Activated T-helper 2 cell treated with anti-CD3 and anti-CD28 coated beads, Interferon-gamma antibody, Interleukin-2, Interleukin-4, amounts not matched to agents 10 μg/mL and 5 μg/mL and 100 μg/mL, durations not matched to agents 14 hours and 24 hours and 36 hours (primary cell): ENCODE measurements around the gene PPP1R37. TPM values are rescaled to one million over a fixed set of nuclear protein-coding genes. Genes with fewer than 3 reads are reported as not detected.

Experiments
- DNase-seq: peaks from one replicate; pipeline ENCODE4 v3.0.0; 2021; ENCODE audit warnings: low spot score
- H3K27ac Mint-ChIP-seq: one replicate; pipeline ENCODE4 v1.8.0; 2021; ENCODE audit warnings: mixed read lengths
- H3K27me3 Mint-ChIP-seq: one replicate; pipeline ENCODE4 v1.8.0; 2021; ENCODE audit warnings: low read depth, mixed read lengths
- H3K36me3 Mint-ChIP-seq: one replicate; pipeline ENCODE4 v1.8.0; 2021; ENCODE audit warnings: low read depth, mixed read lengths
- H3K4me1 Mint-ChIP-seq: one replicate; pipeline ENCODE4 v1.8.0; 2021; ENCODE audit warnings: low read depth, mixed read lengths
- H3K4me3 Mint-ChIP-seq: one replicate; pipeline ENCODE4 v1.8.0; 2021; ENCODE audit warnings: low read depth, mild to moderate bottlenecking, moderate library complexity, mixed read lengths
- H3K9me3 Mint-ChIP-seq: one replicate; pipeline ENCODE4 v1.8.0; 2021; ENCODE audit warnings: mixed read lengths
- intact Hi-C: fragments of 100-400 bp; cut with micrococcal nuclease; formaldehyde crosslinking; loops from one replicate; pipeline ENCODE4 v1.15.1; 2023
- total RNA-seq: library from RNA; stranded (reverse); gene quantifications from 2 replicates; pipeline ENCODE4 v1.2.3, GENCODE V29; 2022

PPP1R37 gene
- total RNA-seq, 1 donor from 2014 or later = 15.7 TPM

DNA sequence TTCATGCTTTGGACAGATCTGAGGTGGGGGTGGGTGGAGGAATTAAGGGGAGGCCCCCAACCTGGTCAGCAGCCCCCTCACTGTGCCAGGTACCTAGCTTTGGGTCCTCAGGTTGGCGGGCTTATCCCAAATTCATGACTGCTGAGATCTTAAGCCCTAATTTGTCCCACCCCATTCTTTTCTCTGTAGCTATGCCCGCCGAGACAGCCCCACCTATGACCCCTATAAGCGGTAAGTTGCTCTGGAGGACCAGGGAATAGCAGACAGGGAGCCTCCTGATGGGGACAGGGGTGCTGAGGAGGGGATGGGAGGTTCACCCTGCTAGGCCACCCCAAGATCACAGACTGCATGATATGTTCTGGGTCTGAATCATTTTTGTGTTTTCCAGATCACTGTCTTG is 31.0 kb upstream of the PPP1R37 start:
- Mint-ChIP-seq H3K4me1 (peaks cover 2% of the 10 kb centered on the region), H3K36me3 (peaks cover 68% of the 10 kb centered on the region), H3K9me3 (no peaks in the 10 kb centered on the region), H3K27me3 (no peaks in the 10 kb centered on the region), H3K4me3 (no peak overlapping the region), H3K27ac (no peak overlapping the region)
- intact Hi-C loops = no loop called here
- DNase-seq = no peak

DNA sequence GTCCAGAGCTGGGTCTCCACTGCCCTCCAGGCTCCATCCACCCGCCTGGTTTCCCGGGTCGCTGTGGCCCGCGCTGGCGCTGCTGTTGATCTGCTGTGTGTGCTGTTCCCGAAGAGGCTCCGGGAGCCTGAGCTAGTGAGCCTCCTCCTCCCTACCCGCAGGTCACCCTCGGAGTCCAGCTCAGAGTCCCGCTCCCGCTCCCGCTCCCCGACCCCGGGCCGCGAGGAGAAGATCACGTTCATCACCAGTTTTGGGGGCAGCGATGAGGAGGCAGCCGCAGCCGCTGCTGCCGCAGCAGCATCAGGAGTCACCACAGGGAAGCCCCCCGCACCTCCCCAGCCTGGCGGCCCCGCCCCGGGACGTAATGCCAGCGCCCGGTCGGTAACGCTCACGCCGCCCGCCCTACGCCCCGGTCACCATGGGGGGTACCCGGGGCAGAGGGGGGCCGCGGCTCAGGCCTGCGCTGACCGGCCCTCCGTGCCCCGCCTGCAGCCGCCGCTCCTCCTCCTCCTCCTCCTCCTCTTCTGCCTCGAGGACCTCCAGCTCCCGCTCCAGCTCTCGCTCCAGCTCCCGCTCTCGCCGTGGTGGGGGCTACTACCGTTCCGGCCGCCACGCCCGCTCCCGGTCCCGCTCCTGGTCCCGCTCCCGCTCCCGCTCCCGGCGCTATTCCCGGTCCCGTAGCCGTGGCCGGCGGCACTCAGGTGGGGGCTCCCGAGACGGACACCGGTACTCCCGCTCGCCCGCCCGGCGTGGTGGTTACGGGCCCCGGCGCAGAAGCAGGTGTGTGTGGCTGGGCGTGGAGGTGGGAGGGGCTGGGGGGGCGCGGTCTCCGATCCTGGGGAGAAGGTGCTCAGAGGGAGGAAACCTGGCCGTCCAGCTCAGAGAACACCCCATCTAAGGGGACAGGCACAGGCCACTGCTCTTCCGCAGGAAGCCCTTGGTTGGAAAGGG is 28.9 kb upstream of the PPP1R37 start:
- H3K9me3 Mint-ChIP-seq = no peaks in the 10 kb centered on the region
- H3K36me3 Mint-ChIP-seq = peaks cover 57% of the 10 kb centered on the region
- H3K27me3 Mint-ChIP-seq = no peaks in the 10 kb centered on the region

DNA sequence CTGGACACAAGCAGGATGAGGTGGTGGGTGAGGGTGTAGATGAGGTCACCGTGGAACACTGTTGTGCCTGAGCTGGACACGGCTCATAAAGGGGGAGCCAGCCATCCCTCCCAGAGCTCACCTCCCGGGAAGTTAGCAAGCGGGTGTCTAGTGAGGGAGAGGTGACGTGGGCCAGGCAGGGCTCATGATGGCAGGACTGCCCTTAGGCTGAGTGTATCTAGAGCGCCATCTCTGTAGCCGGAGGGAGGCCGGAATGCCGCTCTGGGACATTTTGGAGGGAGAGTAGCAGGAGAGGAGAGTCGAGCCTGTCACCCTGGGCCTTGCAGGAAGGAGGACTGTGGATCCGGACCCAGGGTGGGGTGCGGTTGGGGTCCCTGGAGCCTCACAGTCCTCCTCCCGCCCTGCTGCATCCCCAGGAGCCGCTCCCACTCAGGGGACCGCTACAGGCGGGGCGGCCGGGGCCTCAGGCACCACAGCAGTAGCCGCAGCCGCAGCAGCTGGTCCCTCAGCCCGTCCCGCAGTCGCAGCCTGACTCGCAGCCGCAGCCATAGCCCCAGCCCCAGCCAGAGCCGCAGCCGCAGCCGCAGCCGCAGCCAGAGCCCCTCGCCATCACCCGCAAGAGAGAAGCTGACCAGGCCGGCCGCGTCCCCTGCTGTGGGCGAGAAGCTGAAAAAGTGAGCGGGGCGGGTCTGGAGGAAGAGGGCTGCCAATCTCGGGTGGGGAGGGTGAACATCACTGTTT is 25.9 kb upstream of the PPP1R37 start:
- no peaks in the 10 kb centered on the region for H3K4me1 Mint-ChIP-seq
- no peak overlapping the region for H3K4me3 Mint-ChIP-seq
- H3K9me3 Mint-ChIP-seq = no peaks in the 10 kb centered on the region
- DNase-seq = no peak
- intact Hi-C loops = no loop called here
- H3K36me3 Mint-ChIP-seq = peaks cover 44% of the 10 kb centered on the region
- no peak overlapping the region for H3K27ac Mint-ChIP-seq
- H3K27me3 Mint-ChIP-seq = no peaks in the 10 kb centered on the region

More for the DNA sequence above, 28.9 kb upstream of the PPP1R37 start:
- intact Hi-C loops = no loop called here
- no peak for DNase-seq
- no peak overlapping the region for H3K27ac Mint-ChIP-seq
- no peak overlapping the region for H3K4me3 Mint-ChIP-seq
- H3K4me1 Mint-ChIP-seq = peaks cover 2% of the 10 kb centered on the region

DNA sequence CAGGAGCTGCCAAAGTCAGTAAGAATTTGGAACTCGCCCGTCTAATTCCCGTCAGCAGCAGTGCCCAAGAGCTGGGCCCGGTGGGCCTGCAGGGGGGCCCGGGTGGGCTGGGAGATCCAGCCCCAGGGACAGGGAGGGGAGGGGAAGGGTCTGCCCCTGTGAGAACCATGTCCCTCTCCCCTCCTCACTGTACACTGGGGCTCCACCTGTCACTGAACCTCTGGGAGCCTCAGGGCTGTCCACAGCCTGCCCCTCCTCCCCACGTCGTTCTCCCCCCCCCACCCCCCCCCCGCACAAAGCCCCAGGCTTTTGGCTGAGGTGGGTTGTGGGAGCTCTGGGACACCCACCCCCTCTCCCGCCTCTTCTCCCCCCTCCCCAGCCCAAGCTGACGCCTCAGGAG is 24.9 kb upstream of the PPP1R37 start:
- Mint-ChIP-seq H3K27ac (no peak overlapping the region), H3K4me1 (no peaks in the 10 kb centered on the region), H3K27me3 (no peaks in the 10 kb centered on the region), H3K36me3 (peaks cover 40% of the 10 kb centered on the region), H3K9me3 (no peaks in the 10 kb centered on the region), H3K4me3 (no peak overlapping the region)
- DNase-seq = no peak
- intact Hi-C loops = no loop called here

DNA sequence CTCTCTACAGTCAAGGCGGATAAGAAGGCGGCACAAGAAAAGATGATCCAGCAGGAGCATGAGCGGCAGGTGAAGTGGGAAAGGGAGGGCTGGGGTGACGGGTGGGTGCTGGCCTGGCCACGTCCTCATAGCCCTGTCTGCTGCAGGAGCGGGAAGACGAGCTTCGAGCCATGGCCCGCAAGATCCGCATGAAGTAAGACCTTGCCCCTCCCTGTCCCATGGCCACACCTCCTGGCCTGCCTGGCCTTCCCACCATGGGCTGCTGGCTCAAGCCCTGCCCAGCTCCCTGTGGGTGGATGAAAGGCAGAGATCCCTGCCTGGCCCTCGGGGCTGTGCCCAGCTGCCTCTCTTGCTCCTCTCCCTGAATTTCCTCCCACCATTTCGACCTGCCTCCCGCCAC is 23.9 kb upstream of the PPP1R37 start:
- no peaks in the 10 kb centered on the region for H3K9me3 Mint-ChIP-seq
- DNase-seq = no peak
- intact Hi-C loops = no loop called here
- H3K27ac Mint-ChIP-seq = no peak overlapping the region
- no peak overlapping the region for H3K4me3 Mint-ChIP-seq
- H3K4me1 Mint-ChIP-seq = no peaks in the 10 kb centered on the region
- no peaks in the 10 kb centered on the region for H3K27me3 Mint-ChIP-seq
- peaks cover 33% of the 10 kb centered on the region for H3K36me3 Mint-ChIP-seq

DNA sequence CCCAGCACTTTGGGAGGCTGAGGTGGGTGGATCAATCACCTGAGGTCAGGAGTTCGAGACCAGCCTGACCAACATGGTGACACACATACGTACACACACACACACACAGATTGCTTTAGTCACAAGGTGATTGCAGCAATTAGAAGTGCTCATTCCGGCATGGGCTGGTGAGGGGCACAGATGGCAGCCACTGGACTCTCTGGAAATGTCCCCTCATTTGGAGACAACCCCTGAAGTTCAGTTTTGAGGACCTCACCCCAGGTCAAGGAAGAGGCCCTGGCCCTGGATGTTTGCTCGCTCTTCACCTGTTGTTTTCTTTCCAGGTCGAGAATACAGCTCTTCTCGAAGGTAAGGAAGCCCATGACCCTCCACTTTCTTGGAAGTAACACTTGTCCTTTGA is 22.8 kb upstream of the PPP1R37 start:
- no peaks in the 10 kb centered on the region for H3K9me3 Mint-ChIP-seq
- no peak overlapping the region for H3K27ac Mint-ChIP-seq
- H3K27me3 Mint-ChIP-seq = no peaks in the 10 kb centered on the region
- no peaks in the 10 kb centered on the region for H3K4me1 Mint-ChIP-seq
- H3K36me3 Mint-ChIP-seq = peaks cover 29% of the 10 kb centered on the region
- H3K4me3 Mint-ChIP-seq = no peak overlapping the region
- DNase-seq = no peak
- intact Hi-C loops = no loop called here

DNA sequence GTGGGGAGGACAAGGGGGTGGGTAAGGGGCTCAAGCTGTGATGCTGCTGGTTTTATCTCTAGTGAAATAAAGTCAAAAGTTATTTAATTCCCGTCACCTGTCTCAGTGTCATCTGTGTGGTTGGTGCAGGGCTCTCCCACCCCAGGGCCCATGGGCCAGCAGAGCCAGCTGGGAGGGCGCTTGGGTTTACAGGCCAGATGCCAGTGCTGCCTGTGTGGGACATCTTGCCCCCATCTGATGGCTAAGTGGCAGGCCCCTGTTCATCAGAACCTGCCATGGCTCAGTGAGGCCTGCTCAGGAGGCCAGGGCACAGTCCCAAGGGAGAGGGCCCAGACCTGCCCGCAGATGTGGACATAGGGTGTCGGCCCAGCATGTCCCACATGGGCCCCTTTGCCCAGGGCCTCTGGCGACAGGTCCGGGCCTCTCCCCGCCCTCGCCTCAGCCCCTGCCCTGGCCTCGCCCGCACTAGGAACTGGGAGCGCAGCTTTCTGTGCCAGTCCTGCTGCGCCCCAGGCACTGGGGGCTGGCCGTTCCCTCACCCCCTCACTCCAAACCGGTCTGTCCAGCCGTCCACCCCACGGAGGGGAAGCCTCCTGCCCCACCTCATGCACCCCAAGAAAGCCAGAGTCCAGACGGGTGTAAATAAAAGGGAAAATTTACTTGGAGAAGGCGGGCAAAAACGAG is 22.0 kb upstream of the PPP1R37 start:
- peaks cover 25% of the 10 kb centered on the region for H3K36me3 Mint-ChIP-seq
- no peaks in the 10 kb centered on the region for H3K27me3 Mint-ChIP-seq
- H3K9me3 Mint-ChIP-seq = no peaks in the 10 kb centered on the region
- no peak for DNase-seq
- H3K4me1 Mint-ChIP-seq = peaks cover 1% of the 10 kb centered on the region
- no peak overlapping the region for H3K4me3 Mint-ChIP-seq
- H3K27ac Mint-ChIP-seq = no peak overlapping the region
- intact Hi-C loops = no loop called here

DNA sequence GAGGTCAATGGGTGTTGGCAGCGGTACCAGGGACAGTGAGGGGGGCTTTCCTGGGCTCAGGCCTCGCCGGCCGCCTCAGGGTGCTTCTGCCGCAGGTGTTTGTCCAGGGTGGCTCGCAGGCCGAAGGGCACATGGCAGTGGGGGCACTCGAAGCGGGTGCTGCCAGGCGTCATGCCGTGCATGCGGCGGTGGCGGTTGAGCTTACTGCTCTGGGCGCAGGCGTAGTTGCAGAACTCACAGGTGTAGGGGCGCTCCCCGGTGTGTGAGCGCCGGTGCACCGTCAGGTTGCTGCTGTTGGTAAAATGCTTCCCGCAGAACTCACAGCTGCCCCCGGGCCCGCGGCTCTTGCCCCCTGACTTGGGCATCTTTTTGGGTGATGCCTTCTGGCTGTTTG is 21.4 kb upstream of the PPP1R37 start:
- no peaks in the 10 kb centered on the region for H3K27me3 Mint-ChIP-seq
- H3K9me3 Mint-ChIP-seq = no peaks in the 10 kb centered on the region
- intact Hi-C loops = no loop called here
- H3K4me1 Mint-ChIP-seq = peaks cover 3% of the 10 kb centered on the region
- no peak overlapping the region for H3K4me3 Mint-ChIP-seq
- DNase-seq = no peak
- H3K36me3 Mint-ChIP-seq = peaks cover 24% of the 10 kb centered on the region
- H3K27ac Mint-ChIP-seq = no peak overlapping the region

DNA sequence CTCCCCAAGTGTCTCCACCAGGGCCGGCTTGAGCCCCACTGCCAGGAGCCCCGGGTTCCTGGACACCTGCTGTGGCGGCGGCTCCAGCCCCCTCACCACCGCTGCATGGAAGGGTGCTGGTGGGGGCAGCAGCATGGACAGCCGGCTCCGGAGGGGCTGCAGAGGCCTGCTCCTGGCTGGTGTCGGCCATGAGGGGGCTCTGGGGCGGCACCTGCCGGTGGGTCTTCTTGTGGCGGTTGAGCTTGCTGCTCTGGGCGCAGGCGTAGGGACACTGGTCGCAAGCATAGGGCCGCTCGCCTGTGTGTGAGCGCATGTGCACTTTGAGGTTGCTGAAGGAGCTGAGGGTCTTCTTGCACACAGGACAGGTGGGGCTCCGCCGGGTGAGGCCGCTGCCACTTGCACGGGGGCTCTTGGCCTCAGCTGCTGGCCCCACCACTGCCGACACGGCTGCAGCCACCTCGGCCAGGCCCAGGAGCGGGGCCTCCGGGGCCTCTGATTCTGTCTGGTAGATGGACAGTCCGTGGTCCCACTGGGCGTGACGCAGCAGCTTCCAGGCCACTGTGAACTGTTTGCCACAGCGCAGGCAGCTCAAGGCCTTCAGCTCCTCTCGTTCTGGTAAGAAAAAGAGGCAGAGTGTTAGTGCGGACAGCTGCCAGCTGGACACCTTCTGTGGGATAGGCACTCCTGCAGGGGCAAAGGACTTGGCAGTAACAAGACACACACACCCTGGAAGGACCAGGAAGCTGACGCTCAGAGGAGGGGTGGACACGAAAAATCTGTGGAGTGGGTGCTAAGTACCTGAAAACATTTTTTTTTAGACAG is 20.8 kb upstream of the PPP1R37 start:
- Mint-ChIP-seq H3K4me3 (no peak overlapping the region), H3K4me1 (peaks cover 9% of the 10 kb centered on the region), H3K9me3 (no peaks in the 10 kb centered on the region), H3K27ac (no peak overlapping the region), H3K36me3 (peaks cover 19% of the 10 kb centered on the region), H3K27me3 (no peaks in the 10 kb centered on the region)
- DNase-seq = no peak
- intact Hi-C loops = no loop called here

DNA sequence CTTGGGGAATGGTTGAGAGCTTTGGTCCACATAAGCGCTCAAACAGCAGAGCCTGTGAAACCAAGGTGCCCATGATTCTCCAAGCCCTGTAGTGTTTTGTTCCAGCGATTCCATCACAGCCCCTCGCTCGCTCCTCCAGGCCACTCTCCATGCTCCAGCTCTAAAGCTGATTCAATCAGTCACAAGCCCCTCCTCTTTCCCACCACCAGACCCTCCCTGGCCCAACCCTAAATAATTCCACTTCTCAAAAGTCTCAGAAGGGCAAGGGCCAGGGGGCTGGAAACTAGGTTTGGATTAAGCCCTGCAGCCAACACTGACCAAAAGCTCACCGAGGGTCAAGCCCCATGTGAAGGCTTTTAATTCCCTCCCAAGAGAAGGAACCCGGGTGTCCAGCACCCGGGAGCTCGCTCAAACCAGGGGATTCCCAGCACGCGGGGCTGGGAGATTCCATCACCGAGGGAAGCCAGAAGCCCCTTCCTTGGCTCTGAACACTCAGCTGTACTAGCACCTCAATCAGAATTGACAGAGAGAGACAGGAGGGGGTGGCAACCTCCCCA is 18.2 kb upstream of the PPP1R37 start:
- Mint-ChIP-seq H3K27me3 (no peaks in the 10 kb centered on the region), H3K4me1 (peaks cover 21% of the 10 kb centered on the region), H3K36me3 (peaks cover 14% of the 10 kb centered on the region), H3K27ac (peak overlapping the region; percentile 7), H3K4me3 (peak overlapping the region; percentile 6), H3K9me3 (no peaks in the 10 kb centered on the region)
- DNase-seq = no peak
- intact Hi-C loops = loop anchor here (5.0 kb wide), 3 partner anchors 38 to 102 kb away; partner anchors contain the start of genes BLOC1S3, CLASRP and TRAPPC6A

DNA sequence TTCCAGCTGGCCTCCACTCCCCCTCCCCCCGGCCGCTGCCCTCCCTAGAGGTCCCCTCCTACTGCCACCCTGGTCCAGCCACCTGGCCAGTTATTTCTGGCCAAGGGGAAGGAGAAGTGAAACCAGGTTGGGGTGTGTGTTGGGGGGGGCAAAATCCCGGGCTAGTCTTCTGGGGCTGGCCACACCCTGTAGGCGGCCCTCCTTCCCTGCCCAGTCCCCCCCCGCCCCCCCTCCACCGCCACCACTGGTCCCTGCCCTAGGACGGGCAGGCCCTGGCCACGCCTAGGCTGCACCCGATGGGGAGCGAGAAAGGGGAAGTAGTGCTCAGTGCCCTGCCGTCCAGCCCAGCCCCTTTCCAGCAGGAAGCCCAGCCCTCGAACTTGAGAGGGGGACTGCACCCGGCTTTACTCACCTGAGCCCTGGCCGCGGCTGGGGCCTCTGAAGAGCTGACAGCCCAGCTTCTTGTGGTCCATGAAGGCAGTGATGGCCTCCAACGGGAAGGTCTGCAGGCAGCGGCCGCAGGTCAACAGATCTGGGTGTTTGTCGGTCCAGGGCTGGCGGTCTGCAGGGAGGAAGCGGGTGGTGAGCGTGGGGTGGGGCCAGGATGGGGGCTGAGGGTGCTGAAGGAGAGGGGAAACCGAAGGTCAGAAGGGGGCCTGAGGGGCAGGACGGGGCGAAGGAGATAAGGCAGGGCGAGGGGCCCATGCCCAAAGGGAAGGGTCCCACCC is 17.5 kb upstream of the PPP1R37 start:
- Mint-ChIP-seq H3K27me3 (no peaks in the 10 kb centered on the region), H3K27ac (peak overlapping the region; percentile 46), H3K4me1 (peaks cover 21% of the 10 kb centered on the region), H3K9me3 (no peaks in the 10 kb centered on the region), H3K4me3 (peak overlapping the region; percentile 79), H3K36me3 (peaks cover 12% of the 10 kb centered on the region)
- intact Hi-C loops = loop anchor here (2.0 to 5.0 kb wide), 4 partner anchors 38 to 102 kb away; partner anchors contain the start of genes BLOC1S3, CLASRP and TRAPPC6A
- DNase-seq = peak; percentile 39
